ENCODE measurements around the gene PAXX. TPM values are rescaled to one million over a fixed set of nuclear protein-coding genes. Genes with fewer than 3 reads are reported as not detected.
A peak's percentile ranks its signal among the peaks of the same experiment; 100 is the strongest.

The PAXX gene
- total RNA-seq, 1 experiment from 2014 or later = 89.0 TPM

DNA sequence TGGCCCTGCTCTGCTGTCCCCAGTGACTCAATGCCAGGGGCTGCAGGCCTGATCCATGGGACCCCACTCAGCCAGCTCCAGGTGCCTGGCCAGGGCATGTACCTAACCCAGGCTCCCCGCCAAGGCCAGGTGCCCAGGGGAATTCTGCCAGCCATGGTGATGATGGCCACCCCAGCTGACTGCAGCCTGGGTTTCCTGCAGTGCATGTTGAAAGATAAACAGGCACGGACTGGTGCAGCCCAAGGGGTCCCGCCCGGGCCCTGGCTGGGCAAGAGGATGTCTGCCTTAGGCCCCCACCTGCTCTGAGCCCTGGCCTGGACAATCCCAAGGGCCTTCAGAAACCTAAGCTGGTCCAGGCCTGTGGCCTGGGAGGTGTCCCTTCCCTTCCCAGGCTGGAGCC is 34.6 kb downstream of the PAXX start:
- no peaks in the 10 kb centered on the region for H3K27me3 ChIP-seq (ENCODE audit: insufficient read depth, low read length)
- POLR2A ChIA-PET = no interaction called here
- DNase-seq (ENCODE audit: low read depth, low spot score) (no peak), ATAC-seq (no peak)
- no peaks in the 10 kb centered on the region for H3K9me3 ChIP-seq (ENCODE audit: control insufficient read depth in 1 of 2, insufficient read depth in 1 of 2, low read depth in 1 of 2, low read length in 2 of 2)
- peak overlapping the region; percentile 100 for H3K4me2 ChIP-seq (ENCODE audit: low read length)
- H4K20me1 ChIP-seq (ENCODE audit: insufficient read depth) = no peaks in the 10 kb centered on the region
- RAD21 ChIA-PET (ENCODE audit: low non-redundant PET in 1 of 2, low total read pairs in 2 of 2, uncharacterized antibody in 2 of 2, unreplicated experiment in 2 of 2) = no interaction called here
- H3K9me2 ChIP-seq (ENCODE audit: insufficient read depth) = no peaks in the 10 kb centered on the region
- peak overlapping the region; percentile 93 for H3K9ac ChIP-seq (ENCODE audit: low read length)
- peaks cover 31% of the 10 kb centered on the region for H3K79me2 ChIP-seq (ENCODE audit: insufficient read depth, low read length)
- H3K4me1 ChIP-seq (ENCODE audit: control insufficient read depth in 1 of 2, insufficient read depth in 2 of 2, low read length in 2 of 2) = peaks cover 37 to 58% of the 10 kb centered on the region in 2 experiments
- H3K36me3 ChIP-seq (ENCODE audit: control insufficient read depth in 1 of 2, insufficient read depth in 2 of 2, low read length in 2 of 2) = no peaks in the 10 kb centered on the region
- BruUV-seq (replicated peaks) = TSS peak; percentile 40
- intact Hi-C loops (cut with micrococcal nuclease) = loop anchor here (5.0 kb wide), 1 partner anchor 180 kb away; the partner anchor contains the start of gene PHPT1
- CTCF ChIA-PET = interaction anchor here (0.7 to 1.7 kb wide), 3 partner anchors 20 to 268 kb away, joined by 3 to 5 read pairs (median 4); partner anchors contain the start of genes LCN8 and NPDC1
- H3K27ac ChIP-seq (ENCODE audit: low read depth, low read length) = peak overlapping the region; percentile 85
- peak overlapping the region; percentile 63 to 87 for H3K4me3 ChIP-seq (replicated peaks in 1 of 2; ENCODE audit: low read depth in 1 of 2, low read length in 2 of 2)
- no peak overlapping the region for H2AFZ ChIP-seq (ENCODE audit: low read depth, low read length, poor library complexity, severe bottlenecking)
- TF ChIP-seq JUND (IDR thresholded peaks at IDR 0.05) (no peak), YY1 (IDR thresholded peaks at IDR 0.05; ENCODE audit: extremely low read depth, insufficient replicate concordance, low read depth, low read length) (no peak), SP1 (IDR thresholded peaks at IDR 0.05; ENCODE audit: low read depth) (no peak)

DNA sequence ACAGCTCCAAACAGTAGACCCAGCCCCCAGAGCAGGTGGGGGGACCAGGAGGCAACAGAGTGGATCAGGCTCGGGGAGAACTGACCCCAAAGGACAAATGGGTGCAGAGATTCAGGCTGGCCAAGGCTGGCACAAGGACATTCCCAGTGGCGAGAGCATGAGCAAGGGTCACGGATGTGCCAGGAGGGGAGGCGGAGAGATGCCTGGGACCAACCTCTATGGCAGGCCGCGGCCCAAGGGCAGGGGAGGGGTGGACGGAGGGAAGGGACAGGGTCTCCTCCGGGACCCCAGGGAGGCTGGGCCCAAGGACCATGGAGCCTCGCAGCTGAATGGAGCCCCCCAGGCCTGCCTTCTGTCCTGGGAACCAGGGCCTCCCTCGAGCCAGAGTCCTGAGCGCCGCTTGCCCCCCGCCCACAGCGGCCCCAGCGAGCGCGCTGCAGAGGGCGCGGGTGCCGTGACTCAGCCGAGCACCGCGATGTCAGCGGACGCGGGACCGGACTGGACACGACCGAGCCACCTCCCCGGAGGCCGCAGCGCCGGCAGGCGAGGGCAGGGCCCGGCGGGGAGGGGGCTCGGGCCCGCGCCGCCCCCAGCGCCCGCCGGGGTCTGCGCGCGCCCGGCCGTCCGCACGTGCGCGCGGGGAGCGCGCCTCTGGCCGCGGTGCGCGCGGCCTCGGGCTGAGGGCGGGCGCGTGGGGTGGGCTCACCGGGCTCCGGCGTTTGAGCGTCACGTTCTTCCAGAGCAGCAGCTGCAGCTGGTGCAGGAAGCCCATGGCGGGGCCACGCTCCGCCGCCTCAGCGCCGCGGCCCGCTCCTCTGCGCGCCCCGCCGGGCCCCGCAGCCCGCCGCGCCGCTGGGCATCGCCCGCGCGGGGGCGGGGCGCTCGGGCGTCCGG is 35.4 kb downstream of the PAXX start, which contains the start of gene ABCA2:
ABCA2 (minus strand) TSS at position 869 of the 894 bp plus-strand sequence; CDS start at position 772, 97 bp downstream.
- Histone ChIP-seq H3K27ac (ENCODE audit: low read depth, low read length) (peak within 1 kb of the TSS; percentile 85), H3K4me3 (replicated peaks in 1 of 2; ENCODE audit: low read depth in 1 of 2, low read length in 2 of 2) (peak within 1 kb of the TSS; percentile 63 to 87), H3K4me1 (ENCODE audit: control insufficient read depth in 1 of 2, insufficient read depth in 2 of 2, low read length in 2 of 2) (peaks cover 32 to 55% of the 10 kb centered on the region in 2 experiments), H3K79me2 (ENCODE audit: insufficient read depth, low read length) (peaks cover 31% of the 10 kb centered on the region), H3K27me3 (ENCODE audit: insufficient read depth, low read length) (no peaks in the 10 kb centered on the region), H3K9ac (ENCODE audit: low read length) (peak within 1 kb of the TSS; percentile 93), H3K9me2 (ENCODE audit: insufficient read depth) (no peaks in the 10 kb centered on the region), H2AFZ (ENCODE audit: low read depth, low read length, poor library complexity, severe bottlenecking) (peak within 1 kb of the TSS; percentile 88), H3K36me3 (ENCODE audit: control insufficient read depth in 1 of 2, insufficient read depth in 2 of 2, low read length in 2 of 2) (no peaks in the 10 kb centered on the region), H4K20me1 (ENCODE audit: insufficient read depth) (no peaks in the 10 kb centered on the region), H3K4me2 (ENCODE audit: low read length) (peak within 1 kb of the TSS; percentile 100), H3K9me3 (ENCODE audit: control insufficient read depth in 1 of 2, insufficient read depth in 1 of 2, low read depth in 1 of 2, low read length in 2 of 2) (no peaks in the 10 kb centered on the region)
- RAD21 ChIA-PET (ENCODE audit: low non-redundant PET in 1 of 2, low total read pairs in 2 of 2, uncharacterized antibody in 2 of 2, unreplicated experiment in 2 of 2) = no interaction called here
- DNase-seq (ENCODE audit: low read depth, low spot score) (no peak), ATAC-seq (peak; percentile 35)
- TF ChIP-seq POLR2A (IDR thresholded peaks at IDR 0.05; ENCODE audit: borderline replicate concordance, extremely low read depth, insufficient read depth, insufficient read length) (no peak), ZFX (IDR thresholded peaks at IDR 0.05) (peak; percentile 60; the same call in 1 of the 2 replicates), POLR2AphosphoS5 (IDR thresholded peaks at IDR 0.05; ENCODE audit: low read depth, low read length) (peak; percentile 23; the same call in 1 of the 2 replicates)
- CTCF ChIA-PET = interaction anchor here (1.1 to 1.9 kb wide), 3 partner anchors 19 to 83 kb away, joined by 4 to 16 read pairs (median 5); partner anchors contain the start of genes FBXW5 and NPDC1
- POLR2A ChIA-PET = no interaction called here
- no TSS peak for BruUV-seq (replicated peaks)
- intact Hi-C loops (cut with micrococcal nuclease) = loop anchor here (5.0 kb wide), 1 partner anchor 180 kb away; the partner anchor contains the start of gene PHPT1

Measured in HCT116 (cell line).